NCI-H2171 (cell line): ENCODE results near the gene DCAF8.

Source experiments
- DNase-seq: peaks from one replicate; lab custom pipeline; 2025; lab: John Stamatoyannopoulos, UW

DCAF8 gene

DNA sequence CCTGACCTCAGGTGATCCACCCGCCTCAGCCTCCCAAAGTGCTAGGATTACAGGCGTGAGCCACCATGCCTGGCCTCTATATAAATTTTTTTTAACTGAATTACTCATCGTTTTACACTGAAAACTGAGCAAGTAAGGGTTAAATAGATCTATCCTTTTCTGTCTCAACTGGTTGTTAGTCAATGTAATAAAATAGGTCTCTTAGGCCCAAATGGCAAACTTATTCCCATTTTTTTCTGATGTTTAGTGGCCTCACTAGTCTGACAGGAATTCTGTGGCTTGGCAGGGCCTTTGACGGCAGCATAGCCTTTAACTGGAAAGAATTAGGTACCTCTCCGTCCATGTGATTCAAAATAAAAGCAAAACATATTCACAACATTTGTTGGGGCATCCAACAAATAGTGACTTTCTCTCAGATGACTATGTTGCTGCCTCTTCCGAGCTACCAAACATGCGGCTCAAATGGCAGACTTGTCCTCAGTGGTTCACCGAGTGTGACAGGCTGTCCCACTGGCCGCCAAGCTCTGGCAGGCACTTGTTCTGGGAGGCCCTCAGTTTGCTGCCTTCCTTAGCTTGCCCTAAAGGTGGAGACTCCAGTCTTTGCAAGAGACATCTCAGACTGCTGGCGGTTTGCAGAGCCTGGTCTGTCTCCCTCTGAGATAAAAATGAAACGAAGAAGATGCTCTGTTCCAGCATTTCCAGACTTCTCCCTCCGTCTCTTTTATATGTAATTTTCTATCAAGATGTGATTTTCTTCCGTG, 93.6 kb downstream of the DCAF8 start:
- DNase-seq, result no peak

DNA sequence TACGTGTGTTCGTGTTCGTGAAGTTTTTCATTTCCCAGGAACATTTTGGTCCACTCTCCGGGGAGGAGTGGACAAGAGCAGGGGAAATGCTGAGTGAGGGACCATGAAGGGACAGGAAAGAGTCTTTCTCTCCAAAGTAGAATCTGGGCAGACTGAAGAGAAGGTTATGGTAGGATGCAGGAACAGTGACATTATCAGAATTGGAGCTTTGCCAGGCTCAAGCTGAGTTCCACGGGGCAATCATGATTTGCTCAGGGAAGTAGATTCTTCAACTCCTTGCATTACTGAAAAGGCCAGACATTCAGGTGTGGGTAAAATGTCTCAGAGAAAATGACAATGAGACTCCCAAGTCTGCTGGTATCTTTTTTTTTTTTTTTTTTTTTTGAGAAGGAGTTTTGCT, 94.3 kb downstream of the DCAF8 start:
- no peak for DNase-seq

DNA sequence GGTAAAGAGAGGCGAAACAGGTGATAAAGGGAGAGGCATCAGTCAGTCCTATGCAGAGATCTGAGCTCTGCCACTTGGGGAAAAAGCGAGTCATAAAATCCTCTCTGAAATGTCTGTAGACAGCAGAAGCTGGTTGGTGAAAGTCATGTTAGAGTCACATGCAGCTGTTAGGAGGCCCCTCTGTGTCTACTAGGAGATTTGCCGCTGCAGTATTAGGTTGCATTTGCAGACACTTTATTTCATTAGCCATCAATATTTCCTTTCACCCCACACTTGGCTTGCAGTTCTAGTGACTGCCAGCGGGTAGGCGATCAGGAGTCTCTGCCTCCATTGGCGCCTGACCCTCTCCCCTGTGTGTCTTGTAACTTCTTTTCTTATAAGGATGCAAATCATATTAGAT, 94.8 kb downstream of the DCAF8 start:
- DNase-seq, result no peak

DNA sequence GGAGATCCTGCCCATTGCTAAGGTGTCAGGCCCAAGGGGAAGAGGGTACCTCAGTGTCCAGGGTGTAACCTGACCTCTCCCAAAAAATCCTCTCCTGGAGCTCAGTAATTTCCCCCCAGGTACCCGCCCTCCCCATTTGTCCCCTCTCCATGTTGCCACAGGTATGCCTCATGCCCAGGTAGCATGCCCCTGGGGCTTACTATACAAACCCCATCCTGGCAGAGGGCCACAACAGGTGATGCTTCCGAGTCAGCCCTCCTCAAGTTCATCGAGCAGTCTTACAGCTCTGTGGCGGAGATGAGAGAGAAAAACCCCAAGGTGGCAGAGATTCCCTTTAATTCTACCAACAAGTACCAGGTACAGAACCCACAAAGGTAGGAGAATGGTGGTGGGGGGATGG, 95.3 kb downstream of the DCAF8 start:
- no peak for DNase-seq

DNA sequence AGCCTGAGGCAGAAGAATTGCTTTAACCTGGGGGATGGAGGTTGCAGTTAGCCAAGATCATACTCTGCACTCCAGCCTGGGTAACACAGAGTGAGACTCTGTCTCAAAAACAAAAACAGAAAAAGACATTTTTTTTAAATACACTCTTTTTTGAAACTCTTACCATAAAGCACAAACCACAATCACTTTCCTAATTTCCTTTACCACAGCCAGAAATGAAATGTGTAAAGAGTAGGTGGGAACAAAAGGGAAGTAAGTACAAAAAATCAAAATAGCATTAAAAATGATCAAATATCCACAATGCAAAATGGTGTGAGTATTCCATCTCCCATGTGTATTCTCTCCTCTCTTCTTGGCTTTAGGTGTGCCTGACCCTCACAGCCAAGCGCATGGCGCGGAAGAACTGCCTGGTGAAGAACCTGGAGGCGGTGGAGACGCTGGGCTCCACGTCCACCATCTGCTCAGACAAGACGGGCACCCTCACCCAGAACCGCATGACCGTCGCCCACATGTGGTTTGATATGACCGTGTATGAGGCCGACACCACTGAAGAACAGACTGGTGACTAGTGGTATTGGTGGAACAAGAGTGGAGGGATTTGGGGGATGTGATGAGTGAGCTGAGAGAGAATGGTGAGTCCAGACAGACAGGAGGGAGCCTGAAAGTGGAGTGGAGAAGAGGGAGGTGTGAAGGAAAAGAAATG, 96.0 kb downstream of the DCAF8 start:
- DNase-seq, result no peak
